OCI-M2 (cell line): ENCODE results near the gene LPXN.

Experiments used
- DNase-seq: peaks from one replicate; lab custom pipeline; 2025; ENCODE audit not compliant: unreplicated experiment; lab: John Stamatoyannopoulos, UW

The LPXN gene

GRCh38 chr11:58575377-58576020, at the start of gene LPXN:
Gene LPXN (minus strand): TSS chr11:58575856. CDS start chr11:58575772, 84 bp downstream.
- DNase-seq, result no peak

GRCh38 chr11:58625086-58625485, 49.4 kb upstream of the LPXN start:
- DNase-seq, result no peak

GRCh38 chr11:58622344-58622743, 46.7 kb upstream of the LPXN start, which contains the start of gene CNTF:
Gene CNTF (plus strand): TSS chr11:58622665. CDS start chr11:58622753, 88 bp downstream.
- no peak for DNase-seq

GRCh38 chr11:58621586-58622262, 46.1 kb upstream of the LPXN start:
- DNase-seq, result no peak

GRCh38 chr11:58617976-58618557, 42.4 kb upstream of the LPXN start:
- no peak for DNase-seq

- no peak for DNase-seq
Observed at GRCh38 chr11:58616594-58616993, 40.9 kb upstream of the LPXN start.

GRCh38 chr11:58615559-58615958, 39.9 kb upstream of the LPXN start:
- no peak for DNase-seq

- DNase-seq, result no peak
Observed at GRCh38 chr11:58613228-58613627, 37.6 kb upstream of the LPXN start.

GRCh38 chr11:58609723-58610122, 34.1 kb upstream of the LPXN start:
- no peak for DNase-seq

- no peak for DNase-seq
Observed at GRCh38 chr11:58608331-58608730, 32.7 kb upstream of the LPXN start.

- no peak for DNase-seq
Observed at GRCh38 chr11:58606930-58607714, 31.5 kb upstream of the LPXN start.

GRCh38 chr11:58600510-58600909, 24.9 kb upstream of the LPXN start:
- no peak for DNase-seq

GRCh38 chr11:58597486-58598144, 22.0 kb upstream of the LPXN start:
- DNase-seq, result no peak

- no peak for DNase-seq
Observed at GRCh38 chr11:58596621-58597020, 21.0 kb upstream of the LPXN start.

- no peak for DNase-seq
Observed at GRCh38 chr11:58594826-58595225, 19.2 kb upstream of the LPXN start.

- DNase-seq, result no peak
Observed at GRCh38 chr11:58592760-58593472, 17.3 kb upstream of the LPXN start.

GRCh38 chr11:58591659-58592058, 16.0 kb upstream of the LPXN start:
- DNase-seq, result no peak

- DNase-seq, result no peak
Observed at GRCh38 chr11:58586998-58587397, 11.3 kb upstream of the LPXN start.

- DNase-seq, result no peak
Observed at GRCh38 chr11:58582437-58582836, 6.8 kb upstream of the LPXN start.

- no peak for DNase-seq
Observed at GRCh38 chr11:58580311-58580710, 4.7 kb upstream of the LPXN start.
